A549 treated with CORT108297 at 1 μM for 4 hours (cell line): ENCODE results near the gene ZEB2. TPM values are rescaled to one million over a fixed set of nuclear protein-coding genes. Genes with fewer than 3 reads are reported as not detected.

Experiments
- total RNA-seq: library from RNA; stranded (reverse); fragments of 200-300 nt; extraction: Qiagen RNA extraction; gene quantifications from 5 replicates; pipeline ENCODE4 v1.2.3, GENCODE V29; 2022

The ZEB2 gene
- total RNA-seq = 3.4 to 8.0 TPM (median 5.3 TPM) in 5 replicates

DNA sequence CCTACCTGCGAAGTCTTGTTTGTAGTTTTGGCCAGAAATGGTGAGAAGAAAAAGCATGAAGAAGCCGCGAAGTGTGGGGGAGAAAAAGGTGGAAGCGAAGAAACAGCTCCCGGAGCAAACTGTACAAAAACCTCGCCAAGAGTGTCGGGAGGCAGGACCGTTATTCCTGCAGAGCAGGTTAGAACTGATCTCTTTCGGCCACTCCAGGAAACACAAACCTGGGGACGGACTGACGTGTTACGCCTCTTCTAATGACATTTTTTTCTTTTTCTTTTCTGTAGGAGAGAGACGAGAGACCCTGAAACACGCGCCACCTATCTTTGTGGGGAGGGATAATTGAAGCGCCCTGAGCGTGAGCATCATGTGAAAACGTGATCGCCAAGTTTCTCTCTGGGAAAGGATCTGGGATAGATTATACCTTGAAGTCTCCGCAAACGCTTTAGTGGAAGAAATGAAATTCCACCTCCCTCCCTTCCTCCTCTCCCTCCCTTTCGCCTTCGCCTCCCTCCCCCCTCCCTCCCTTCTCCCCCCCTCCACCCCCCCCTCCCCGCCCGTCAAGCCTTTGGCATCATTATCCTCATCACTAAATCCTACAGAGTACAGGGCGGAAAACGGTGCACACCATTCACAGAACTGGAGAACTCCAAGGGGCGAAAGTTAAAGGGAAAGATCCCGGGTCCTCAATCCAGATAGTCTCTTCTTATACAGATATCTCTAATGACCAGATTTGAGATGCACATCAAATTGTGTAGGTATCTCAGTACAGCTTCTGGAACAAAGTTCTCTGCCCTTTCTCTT lies at the start of gene ZEB2:
ZEB2 (minus strand) TSS at position 186 of the 798 bp plus-strand sequence. CDS start 2,769 bp downstream, outside the sequence.

